Liver (tissue), 9 donors: ENCODE results near the gene LTBP4. TPM values are rescaled to one million over a fixed set of nuclear protein-coding genes. Genes with fewer than 3 reads are reported as not detected.

Source experiments
- DNase-seq: peaks from one replicate; pipeline ENCODE4 v3.0.0-alpha.2; 2017; ENCODE audit warnings: low spot score
- H3K27ac ChIP-seq, 2 donors: one replicate each; pipeline ENCODE4 v1.7.0; 2013; ENCODE audit warnings: inconsistent platforms in 2 of 2, low read length in 2 of 2, control low read depth in 1 of 2, low read depth in 1 of 2, mild to moderate bottlenecking in 1 of 2
- H3K27me3 ChIP-seq, 4 donors: one replicate each; pipeline versions ENCODE4 v1.6.1 to v1.7.0; 2013; ENCODE audit warnings: low read length in 3 of 4, inconsistent platforms in 1 of 4, mild to moderate bottlenecking in 1 of 4, moderate library complexity in 1 of 4; ENCODE audit not compliant: control insufficient read depth in 4 of 4, insufficient read depth in 4 of 4
- H3K36me3 ChIP-seq, 4 donors: one replicate each; pipeline versions ENCODE4 v1.6.1 to v1.7.0; 2013; ENCODE audit warnings: low read length in 3 of 4, mild to moderate bottlenecking in 3 of 4, low read depth in 1 of 4, moderate library complexity in 1 of 4; ENCODE audit not compliant: control insufficient read depth in 4 of 4, insufficient read depth in 3 of 4
- H3K4me1 ChIP-seq, 4 donors: one replicate each; pipeline versions ENCODE4 v1.6.1 to v1.7.0; 2013; ENCODE audit warnings: low read length in 3 of 4, mild to moderate bottlenecking in 3 of 4, moderate library complexity in 1 of 4; ENCODE audit not compliant: control insufficient read depth in 4 of 4, insufficient read depth in 4 of 4
- H3K4me3 ChIP-seq, 3 donors: one replicate each; pipeline versions ENCODE4 v1.6.1 to v1.7.0; 2013; ENCODE audit warnings: low read length in 3 of 3, control low read depth in 1 of 3, low read depth in 1 of 3, mild to moderate bottlenecking in 1 of 3
- H3K9ac ChIP-seq, 2 donors: one replicate each; pipeline ENCODE4 v1.7.0; 2013; ENCODE audit warnings: low read length in 2 of 2, mild to moderate bottlenecking in 2 of 2, moderate library complexity in 2 of 2, control low read depth in 1 of 2, low read depth in 1 of 2
- H3K9me3 ChIP-seq, 4 donors: one replicate each; pipeline versions ENCODE4 v1.6.1 to v1.7.0; 2013; ENCODE audit warnings: low read length in 3 of 4; ENCODE audit not compliant: control insufficient read depth in 4 of 4
- CTCF ChIP-seq: fragments of 150-350 bp; IDR thresholded peaks from 2 replicates; pipeline ENCODE4 v1.5.1; 2017; ENCODE audit warnings: improper control_type of control experiment, low read depth, low read length; ENCODE audit not compliant: missing input control
- EGR1 ChIP-seq, 2 donors: IDR thresholded peaks; 2 replicates each; pipeline ENCODE4 v1.6.1; 2016 to 2018; ENCODE audit warnings: antibody characterized with exemption in 2 of 2, low read depth in 2 of 2
- FOXA1 ChIP-seq: IDR thresholded peaks from 2 replicates; pipeline ENCODE4 v1.6.1; 2016; ENCODE audit warnings: antibody characterized with exemption
- FOXA2 ChIP-seq: IDR thresholded peaks from 2 replicates; pipeline ENCODE4 v1.6.1; 2016; ENCODE audit warnings: antibody characterized with exemption
- GABPA ChIP-seq, 2 donors: IDR thresholded peaks in 1 of 2; conservative IDR thresholded peaks in 1 of 2; 2 replicates each; pipeline ENCODE4 v1.6.1; 2016; ENCODE audit warnings: antibody characterized with exemption in 2 of 2, mild to moderate bottlenecking in 1 of 2, moderate library complexity in 1 of 2
- HNF4A ChIP-seq, 2 donors: conservative IDR thresholded peaks; 2 replicates each; pipeline ENCODE4 v1.6.1; 2016; ENCODE audit warnings: antibody characterized with exemption in 2 of 2, mild to moderate bottlenecking in 2 of 2
- HNF4G ChIP-seq: IDR thresholded peaks from 2 replicates; pipeline ENCODE4 v1.6.1; 2016; ENCODE audit warnings: antibody characterized with exemption
- JUND ChIP-seq, 2 donors: IDR thresholded peaks; 2 replicates each; pipeline ENCODE4 v1.6.1; 2016; ENCODE audit warnings: antibody characterized with exemption in 2 of 2
- MAX ChIP-seq: IDR thresholded peaks from 2 replicates; pipeline ENCODE4 v1.6.1; 2016; ENCODE audit warnings: antibody characterized with exemption
- NR2F2 ChIP-seq: IDR thresholded peaks from 2 replicates; pipeline ENCODE4 v1.6.1; 2016; ENCODE audit warnings: antibody characterized with exemption
- RAD21 ChIP-seq, 2 donors: IDR thresholded peaks; 2 replicates each; pipeline ENCODE4 v1.6.1; 2016; ENCODE audit warnings: antibody characterized with exemption in 2 of 2, mild to moderate bottlenecking in 2 of 2
- SP1 ChIP-seq: IDR thresholded peaks from 2 replicates; pipeline ENCODE4 v1.6.1; 2018; ENCODE audit warnings: antibody characterized with exemption, mild to moderate bottlenecking
- TAF1 ChIP-seq: conservative IDR thresholded peaks from 2 replicates; pipeline ENCODE4 v1.6.1; 2016; ENCODE audit warnings: antibody characterized with exemption, mild to moderate bottlenecking
- YY1 ChIP-seq: IDR thresholded peaks from 2 replicates; pipeline ENCODE4 v1.6.1; 2016; ENCODE audit warnings: antibody characterized with exemption, mild to moderate bottlenecking
- WGBS: extraction: QIAGEN DNeasy Blood & Tissue Kit; methylation state at CpG from one replicate; pipeline ENCODE4 v1.1.7; 2013; 5-methylcytosine and 5-hydroxymethylcytosine counted together
- polyA plus RNA-seq, 2 donors: library from polyadenylated mRNA; stranded (reverse) in 1 of 2; unstranded in 1 of 2; fragments of 200-250 nt in 1 of 2; fragments of >200 nt in 1 of 2; fragmentation: Nextera tagmentation in 1 of 2; extraction: Ambion mirVana in 1 of 2; gene quantifications; one replicate each; pipeline versions ENCODE4 v1.2.1 to v1.2.3, GENCODE V29; 2013 to 2015
- total RNA-seq, 2 donors: library from RNA; depleted of rRNA; stranded (reverse); fragments of >200 nt; gene quantifications; one replicate each; pipeline ENCODE4 v1.2.3, GENCODE V29; 2014
- TF ChIP-seq, protein P1 (sequence below): IDR thresholded peaks from 2 replicates; pipeline ENCODE4 v1.6.1; 2016; ENCODE audit warnings: antibody characterized with exemption, mild to moderate bottlenecking
- TF ChIP-seq, protein P2 (sequence below): IDR thresholded peaks from 2 replicates; pipeline ENCODE4 v1.6.1; 2016; ENCODE audit warnings: antibody characterized with exemption
- TF ChIP-seq, protein P3 (sequence below): IDR thresholded peaks from 2 replicates; pipeline ENCODE4 v1.6.1; 2016; ENCODE audit warnings: antibody characterized with exemption
- donor health status: healthy.
- donor health status: healthy.
- donor health status: healthy.
- donor health status: healthy.
- donor health status: healthy.

The LTBP4 gene
- total and polyA plus RNA-seq, 4 donors: 9.6 to 28.7 (median 17.8) TPM

DNA sequence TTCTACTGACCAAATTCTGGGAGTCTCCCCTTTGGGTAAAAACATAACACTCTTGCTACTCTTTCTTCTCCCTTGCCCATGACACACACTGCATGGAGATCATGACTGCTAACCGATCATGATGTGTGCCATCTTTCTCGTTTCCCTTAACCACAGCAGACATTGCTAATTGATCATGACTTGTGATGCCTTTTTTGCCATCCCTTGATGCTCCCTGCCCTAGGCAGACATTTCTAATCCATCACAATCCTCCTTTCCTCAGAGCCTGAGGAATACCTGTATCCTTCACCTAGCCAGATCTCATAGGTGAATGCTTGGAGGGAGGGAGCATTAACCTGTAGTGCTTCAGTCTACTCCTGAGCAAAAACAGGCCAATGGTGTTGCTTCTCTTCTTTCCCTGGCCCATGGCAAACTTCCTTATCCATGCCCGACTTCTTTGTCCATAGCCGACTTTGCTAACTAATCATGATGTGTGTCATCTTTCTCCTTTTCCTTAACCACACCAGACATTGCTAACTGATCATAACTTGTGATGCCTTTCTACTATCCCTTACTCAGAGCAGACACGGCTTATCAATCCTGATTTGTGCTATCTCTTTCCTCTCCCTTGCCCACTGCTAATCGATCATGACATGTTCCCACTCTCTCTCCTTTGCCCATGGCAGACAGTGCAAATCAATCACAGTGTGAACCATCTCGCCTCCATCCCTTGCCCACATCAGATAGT, 71.6 kb downstream of the LTBP4 start:
- no peak overlapping the region for H3K9ac ChIP-seq
- no peak overlapping the region for H3K27ac ChIP-seq
- no peaks in the 10 kb centered on the region for H3K27me3 ChIP-seq
- no peaks in the 10 kb centered on the region for H3K4me1 ChIP-seq
- WGBS: 93% methylated on average over 7 of the region's 7 CpGs
- no peak for DNase-seq
- no peak overlapping the region for H3K4me3 ChIP-seq
- H3K9me3 ChIP-seq: no peaks in the 10 kb centered on the region
- TF ChIP-seq TAF1 (no peak), FOXA1 (no peak), MAX (no peak), SP1 (no peak), HNF4G (no peak)
- TF ChIP-seq, protein P1, sequence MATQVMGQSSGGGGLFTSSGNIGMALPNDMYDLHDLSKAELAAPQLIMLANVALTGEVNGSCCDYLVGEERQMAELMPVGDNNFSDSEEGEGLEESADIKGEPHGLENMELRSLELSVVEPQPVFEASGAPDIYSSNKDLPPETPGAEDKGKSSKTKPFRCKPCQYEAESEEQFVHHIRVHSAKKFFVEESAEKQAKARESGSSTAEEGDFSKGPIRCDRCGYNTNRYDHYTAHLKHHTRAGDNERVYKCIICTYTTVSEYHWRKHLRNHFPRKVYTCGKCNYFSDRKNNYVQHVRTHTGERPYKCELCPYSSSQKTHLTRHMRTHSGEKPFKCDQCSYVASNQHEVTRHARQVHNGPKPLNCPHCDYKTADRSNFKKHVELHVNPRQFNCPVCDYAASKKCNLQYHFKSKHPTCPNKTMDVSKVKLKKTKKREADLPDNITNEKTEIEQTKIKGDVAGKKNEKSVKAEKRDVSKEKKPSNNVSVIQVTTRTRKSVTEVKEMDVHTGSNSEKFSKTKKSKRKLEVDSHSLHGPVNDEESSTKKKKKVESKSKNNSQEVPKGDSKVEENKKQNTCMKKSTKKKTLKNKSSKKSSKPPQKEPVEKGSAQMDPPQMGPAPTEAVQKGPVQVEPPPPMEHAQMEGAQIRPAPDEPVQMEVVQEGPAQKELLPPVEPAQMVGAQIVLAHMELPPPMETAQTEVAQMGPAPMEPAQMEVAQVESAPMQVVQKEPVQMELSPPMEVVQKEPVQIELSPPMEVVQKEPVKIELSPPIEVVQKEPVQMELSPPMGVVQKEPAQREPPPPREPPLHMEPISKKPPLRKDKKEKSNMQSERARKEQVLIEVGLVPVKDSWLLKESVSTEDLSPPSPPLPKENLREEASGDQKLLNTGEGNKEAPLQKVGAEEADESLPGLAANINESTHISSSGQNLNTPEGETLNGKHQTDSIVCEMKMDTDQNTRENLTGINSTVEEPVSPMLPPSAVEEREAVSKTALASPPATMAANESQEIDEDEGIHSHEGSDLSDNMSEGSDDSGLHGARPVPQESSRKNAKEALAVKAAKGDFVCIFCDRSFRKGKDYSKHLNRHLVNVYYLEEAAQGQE: no peak
- TF ChIP-seq, protein P2, sequence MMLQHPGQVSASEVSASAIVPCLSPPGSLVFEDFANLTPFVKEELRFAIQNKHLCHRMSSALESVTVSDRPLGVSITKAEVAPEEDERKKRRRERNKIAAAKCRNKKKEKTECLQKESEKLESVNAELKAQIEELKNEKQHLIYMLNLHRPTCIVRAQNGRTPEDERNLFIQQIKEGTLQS: no peak
- H3K36me3 ChIP-seq: peaks cover 14 to 46% (median 27%) of the 10 kb centered on the region in 4 donors

- 93% methylated on average over 11 of the region's 11 CpGs for WGBS
- H3K9ac ChIP-seq: no peak overlapping the region
- H3K36me3 ChIP-seq: peaks cover 16 to 49% (median 28%) of the 10 kb centered on the region in 4 donors
- TF ChIP-seq FOXA2 (no peak), GABPA (IDR thresholded peaks at IDR 0.05 in 1 of 2, conservative IDR thresholded peaks at IDR 0.05 in 1 of 2) (no peak), YY1 (no peak), HNF4A (conservative IDR thresholded peaks at IDR 0.05) (no peak), SP1 (no peak), RAD21 (IDR thresholded peaks at IDR 0.05) (no peak)
- no peaks in the 10 kb centered on the region for H3K9me3 ChIP-seq
- no peaks in the 10 kb centered on the region for H3K4me1 ChIP-seq
- H3K27ac ChIP-seq: no peak overlapping the region
- no peak overlapping the region for H3K4me3 ChIP-seq
- no peaks in the 10 kb centered on the region for H3K27me3 ChIP-seq
- no peak for DNase-seq
These were observed 72.2 kb downstream of the LTBP4 start for GRCh38 chr19:40673397-40673796.

DNA sequence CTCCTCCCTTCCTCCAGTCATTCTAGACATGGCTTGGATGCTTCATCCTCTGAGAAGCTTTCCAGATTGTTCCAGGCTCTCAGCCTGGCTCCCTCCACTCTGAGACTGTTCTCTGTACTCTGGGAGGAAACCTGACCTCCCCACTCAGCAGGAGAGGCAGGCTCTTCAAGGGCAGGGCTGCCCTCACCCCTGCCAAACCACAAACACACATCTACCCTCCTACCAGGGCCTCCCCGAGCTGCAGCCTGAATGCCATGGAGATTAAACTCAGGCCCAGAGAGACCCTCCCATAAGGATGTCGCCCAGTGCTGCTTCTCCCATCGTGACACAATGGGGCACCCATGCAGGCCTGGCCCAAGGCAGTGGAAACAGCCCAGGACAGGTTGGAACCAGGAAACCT, 73.1 kb downstream of the LTBP4 start:
- Histone ChIP-seq H3K9ac (no peak overlapping the region), H3K4me3 (no peak overlapping the region), H3K27ac (no peak overlapping the region), H3K36me3 (peaks cover 10 to 41% (median 24%) of the 10 kb centered on the region in 4 donors), H3K27me3 (no peaks in the 10 kb centered on the region), H3K9me3 (no peaks in the 10 kb centered on the region), H3K4me1 (no peaks in the 10 kb centered on the region)
- 97% methylated on average over 3 of the region's 3 CpGs for WGBS
- DNase-seq: no peak
- no peak for TF ChIP-seq JUND (IDR thresholded peaks at IDR 0.05)
- TF ChIP-seq YY1: no peak
- no peak for TF ChIP-seq EGR1 (IDR thresholded peaks at IDR 0.05; ENCODE audit: low read depth in 2 of 2)
- no peak for TF ChIP-seq TAF1
- no peak for TF ChIP-seq RAD21 (IDR thresholded peaks at IDR 0.05)
- TF ChIP-seq CTCF: no peak
- no peak for TF ChIP-seq NR2F2
- TF ChIP-seq, protein P3, sequence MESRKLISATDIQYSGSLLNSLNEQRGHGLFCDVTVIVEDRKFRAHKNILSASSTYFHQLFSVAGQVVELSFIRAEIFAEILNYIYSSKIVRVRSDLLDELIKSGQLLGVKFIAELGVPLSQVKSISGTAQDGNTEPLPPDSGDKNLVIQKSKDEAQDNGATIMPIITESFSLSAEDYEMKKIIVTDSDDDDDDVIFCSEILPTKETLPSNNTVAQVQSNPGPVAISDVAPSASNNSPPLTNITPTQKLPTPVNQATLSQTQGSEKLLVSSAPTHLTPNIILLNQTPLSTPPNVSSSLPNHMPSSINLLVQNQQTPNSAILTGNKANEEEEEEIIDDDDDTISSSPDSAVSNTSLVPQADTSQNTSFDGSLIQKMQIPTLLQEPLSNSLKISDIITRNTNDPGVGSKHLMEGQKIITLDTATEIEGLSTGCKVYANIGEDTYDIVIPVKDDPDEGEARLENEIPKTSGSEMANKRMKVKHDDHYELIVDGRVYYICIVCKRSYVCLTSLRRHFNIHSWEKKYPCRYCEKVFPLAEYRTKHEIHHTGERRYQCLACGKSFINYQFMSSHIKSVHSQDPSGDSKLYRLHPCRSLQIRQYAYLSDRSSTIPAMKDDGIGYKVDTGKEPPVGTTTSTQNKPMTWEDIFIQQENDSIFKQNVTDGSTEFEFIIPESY: no peak
